M059J (cell line): ENCODE data around the gene CD68. TPM values are rescaled to one million over a fixed set of nuclear protein-coding genes. Genes with fewer than 3 reads are reported as not detected.
"Not testable (repeated sequence)": the region's sequence is repeated elsewhere in the genome, so short reads cannot be mapped to it uniquely, and the experiment has no call there.

Experiments
- DNase-seq: peaks from one replicate; pipeline ENCODE4 v3.0.0-alpha.2; 2012; ENCODE audit warnings: low read depth
- total RNA-seq: library from RNA; depleted of rRNA; stranded (reverse); fragments of >200 nt; shearing (Covaris generic); gene quantifications from 2 replicates; pipeline ENCODE4 v1.2.3, GENCODE V29; 2014; rRNA removed

Gene CD68
- total RNA-seq, 1 experiment from 2014 or later = 120 TPM

DNA sequence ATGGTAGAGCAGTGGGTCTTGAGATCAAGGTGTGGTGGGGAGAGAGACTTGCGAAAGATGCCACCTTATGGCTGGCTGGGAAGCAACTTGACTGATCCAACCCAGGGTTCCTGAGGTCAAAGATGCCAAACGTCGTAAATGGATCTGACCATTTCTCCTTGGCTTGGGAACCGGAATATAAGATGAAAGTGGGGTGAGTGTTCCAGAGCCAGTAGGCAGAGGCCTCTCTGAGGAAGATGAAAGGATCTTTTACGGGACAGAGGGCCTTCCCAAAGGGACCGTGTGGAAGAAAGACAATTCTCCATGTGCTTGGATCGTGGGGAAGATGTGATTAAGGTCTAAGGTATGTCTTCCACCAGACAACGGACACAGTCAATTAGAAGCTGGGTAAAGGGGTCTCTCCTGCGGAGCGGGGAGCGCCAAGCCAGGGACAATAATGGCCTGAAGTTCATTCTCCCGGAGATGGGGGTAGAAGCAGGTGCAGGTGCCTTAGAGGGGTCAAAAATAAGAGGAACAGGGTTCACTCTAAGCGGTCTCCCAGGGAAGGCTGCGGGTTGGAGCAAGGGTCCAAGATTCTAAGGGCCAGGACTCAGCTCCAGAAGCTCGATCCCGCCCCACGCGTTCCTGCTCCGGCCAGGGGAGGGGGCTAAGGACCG is 34.5 kb downstream of the CD68 start:
- peak; percentile 55 for DNase-seq

DNA sequence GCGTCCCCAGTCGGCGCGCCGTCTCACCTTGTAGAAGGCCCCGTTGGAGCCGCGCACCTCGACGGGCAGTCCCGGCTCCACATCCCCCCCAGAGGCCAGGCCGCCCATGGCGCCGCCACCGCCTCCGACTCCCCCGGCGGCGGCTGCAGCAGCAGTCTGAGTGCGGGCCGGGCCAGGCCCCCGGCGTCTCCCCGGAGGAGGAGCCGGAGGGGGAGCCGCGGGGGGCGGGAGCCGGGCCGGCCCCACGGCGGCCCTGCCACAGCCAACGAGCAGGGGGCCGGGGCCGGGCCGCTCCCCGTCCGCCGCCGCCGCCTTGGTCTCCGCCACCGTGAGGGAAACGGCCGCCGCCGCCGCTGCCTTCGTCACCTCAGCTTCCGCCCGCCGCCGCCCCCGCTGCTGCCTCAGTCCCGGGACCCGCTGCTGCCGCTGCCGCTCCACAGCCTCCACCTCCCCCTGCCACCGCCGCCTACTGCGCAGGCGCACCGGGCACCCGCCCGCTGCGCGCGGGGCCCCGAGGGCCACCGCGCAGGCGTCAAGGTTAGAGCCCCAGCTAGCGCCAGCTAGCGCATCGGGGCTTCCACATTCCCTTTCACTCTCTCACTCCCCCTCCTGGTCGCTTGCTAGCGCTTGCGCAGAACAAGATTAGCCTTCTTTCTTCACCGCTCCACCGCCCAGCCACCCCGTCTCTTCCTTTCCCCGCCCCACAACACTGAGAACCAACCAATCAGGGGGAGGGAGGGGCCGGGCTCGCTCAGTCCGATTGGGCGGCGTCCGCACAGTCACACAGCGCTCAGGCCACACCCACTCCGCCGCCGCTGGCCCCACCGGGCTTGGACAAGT is 35.2 kb downstream of the CD68 start, which contains the start of gene FXR2:
Gene FXR2 (minus strand): TSS at position 473 of the 840 bp plus-strand sequence. CDS start 365 bp downstream, at position 108.
- peak; percentile 99 for DNase-seq

GRCh38 chr17:7615265-7615747 is 35.9 kb downstream of the CD68 start:
- no peak for DNase-seq

- DNase-seq = no peak
Measured at GRCh38 chr17:7618608-7619007, 39.2 kb downstream of the CD68 start.

DNA sequence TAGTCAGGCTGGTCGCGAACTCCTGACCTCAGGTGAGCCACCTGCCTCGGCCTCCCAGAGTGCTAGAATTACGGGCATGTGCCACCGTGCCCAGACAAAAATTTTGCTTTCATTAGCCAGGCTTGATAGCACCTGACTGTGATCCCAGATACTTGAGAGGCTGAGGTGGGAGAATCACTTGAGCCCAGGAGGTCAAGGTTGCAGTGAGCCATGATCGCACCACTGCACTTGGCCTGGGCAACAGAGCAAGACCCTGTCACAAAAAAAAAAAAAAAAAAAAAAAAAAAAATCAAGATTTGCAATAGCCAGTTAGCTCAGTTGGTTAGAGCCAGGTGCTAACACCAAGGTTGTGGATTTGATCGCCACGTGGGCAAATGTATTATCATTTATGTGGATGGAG is 41.4 kb downstream of the CD68 start:
- no peak for DNase-seq

- DNase-seq = no peak
Measured at GRCh38 chr17:7623661-7624060, 44.2 kb downstream of the CD68 start.

- DNase-seq = not testable (repeated sequence)
Measured at GRCh38 chr17:7625749-7626148, 46.3 kb downstream of the CD68 start.

GRCh38 chr17:7626307-7626706 is 46.9 kb downstream of the CD68 start:
- no peak for DNase-seq

DNA sequence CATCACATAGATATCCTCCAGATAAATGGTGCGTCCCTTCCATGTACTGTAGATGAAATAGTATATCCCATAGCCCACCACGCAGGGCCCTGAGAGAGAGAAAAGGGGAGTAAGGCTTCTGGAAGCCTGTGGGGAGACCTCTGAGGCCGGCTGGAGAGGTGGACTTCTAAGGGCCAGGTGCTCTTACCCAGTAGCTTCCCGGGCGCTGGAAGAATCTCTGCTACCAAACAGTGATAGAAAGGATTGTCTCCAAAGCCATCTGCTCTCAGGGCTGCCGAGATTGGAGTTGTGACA is 47.5 kb downstream of the CD68 start:
- DNase-seq = no peak

GRCh38 chr17:7627250-7628121 is 48.0 kb downstream of the CD68 start, which contains the start of gene SAT2:
Gene SAT2, minus strand, starts transcription at chr17:7627821. Its CDS starts 186 bp downstream, at chr17:7627635.
- DNase-seq = peak; percentile 91

DNA sequence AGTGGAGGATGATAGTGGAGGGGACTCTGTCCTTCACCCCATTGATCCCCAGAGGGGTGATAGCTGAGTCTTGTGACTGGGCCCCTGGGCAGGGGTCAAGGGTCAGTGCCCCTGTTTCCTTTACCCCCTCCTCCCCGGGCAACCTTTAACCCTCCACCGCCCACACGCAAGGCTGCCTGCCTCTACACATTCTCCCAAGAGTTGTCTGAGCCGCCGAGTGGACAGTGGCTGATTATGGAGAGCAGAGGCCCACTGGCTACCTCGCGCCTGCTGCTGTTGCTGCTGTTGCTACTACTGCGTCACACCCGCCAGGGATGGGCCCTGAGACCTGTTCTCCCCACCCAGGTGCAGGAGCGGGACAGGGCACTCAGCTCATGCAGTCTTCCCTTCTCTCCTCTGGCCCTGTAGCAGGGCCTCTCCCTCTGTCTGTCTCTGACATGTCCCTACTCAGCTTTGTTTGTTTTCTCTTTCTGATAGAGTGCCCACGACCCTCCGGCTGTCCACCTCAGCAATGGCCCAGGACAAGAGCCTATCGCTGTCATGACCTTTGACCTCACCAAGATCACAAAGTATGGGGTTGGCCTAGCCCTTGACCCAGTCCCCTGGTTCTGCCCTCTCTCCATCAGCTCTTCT is 50.6 kb downstream of the CD68 start, which contains the start of gene SHBG:
Gene SHBG (plus strand): TSS at position 197 of the 633 bp plus-strand sequence. CDS start 38 bp downstream, at position 235.
- no peak for DNase-seq

Other genes with a start within 250 kb of the CD68 start
- gene ACAP1, start 243.1 kb upstream of the CD68 start, total RNA-seq = not detected in 2 replicates
- 3.5 and 7.1 TPM in 2 replicates for gene KCTD11, start 227.5 kb upstream of the CD68 start, total RNA-seq
- not detected in 2 replicates for gene TMEM95, start 224.5 kb upstream of the CD68 start, total RNA-seq
- gene TNK1, start 198.5 kb upstream of the CD68 start, total RNA-seq = 0.62 and 0.67 TPM in 2 replicates
- 17.0 and 29.2 TPM in 2 replicates for gene PLSCR3, start 185.1 kb upstream of the CD68 start, total RNA-seq
- gene TMEM256, start 175.5 kb upstream of the CD68 start, total RNA-seq = 122 and 146 TPM in 2 replicates
- 8.9 and 16.5 TPM in 2 replicates for gene NLGN2, start 171.8 kb upstream of the CD68 start, total RNA-seq
- not detected in 2 replicates for gene SPEM1, start 159.3 kb upstream of the CD68 start, total RNA-seq
- gene SPEM2, start 154.0 kb upstream of the CD68 start, total RNA-seq = not detected in 2 replicates
- not detected in 2 replicates for gene SPEM3, start 150.8 kb upstream of the CD68 start, total RNA-seq
- gene TMEM102, start 144.2 kb upstream of the CD68 start, total RNA-seq = 5.3 and 10.0 TPM in 2 replicates
- 3.7 and 5.0 TPM in 2 replicates for gene FGF11, start 140.1 kb upstream of the CD68 start, total RNA-seq
- 10.7 and 16.6 TPM in 2 replicates for gene CHRNB1, start 134.6 kb upstream of the CD68 start, total RNA-seq
- 13.9 and 26.7 TPM in 2 replicates for gene ZBTB4, start 100.0 kb upstream of the CD68 start, total RNA-seq
- not detected in 2 replicates for gene SLC35G6, start 98.2 kb upstream of the CD68 start, total RNA-seq
- gene POLR2A, start 95.3 kb upstream of the CD68 start, total RNA-seq = 15.2 and 26.1 TPM in 2 replicates
- gene TNFSF12, start 30.6 kb upstream of the CD68 start, total RNA-seq = 13.3 and 20.3 TPM in 2 replicates
- 3.2 and 4.2 TPM in 2 replicates for gene TNFSF13, start 20.9 kb upstream of the CD68 start, total RNA-seq
- 75.1 and 88.2 TPM in 2 replicates for gene SENP3, start 17.7 kb upstream of the CD68 start, total RNA-seq
- gene MPDU1, start 4.2 kb downstream of the CD68 start, total RNA-seq = 216 and 398 TPM in 2 replicates
- not detected in 2 replicates for gene SOX15, start 10.5 kb downstream of the CD68 start, total RNA-seq
- gene FXR2, start 35.3 kb downstream of the CD68 start, total RNA-seq = 28.3 and 51.7 TPM in 2 replicates
- gene SAT2, start 48.2 kb downstream of the CD68 start, total RNA-seq = 36.3 and 37.4 TPM in 2 replicates
- not detected in 2 replicates for gene SHBG, start 50.5 kb downstream of the CD68 start, total RNA-seq
- 0.10 TPM in 1 of 2 replicates, not detected in the other for gene ATP1B2, start 71.3 kb downstream of the CD68 start, total RNA-seq
- 73.1 and 79.1 TPM in 2 replicates for gene TP53, start 107.9 kb downstream of the CD68 start, total RNA-seq
- gene WRAP53, start 108.8 kb downstream of the CD68 start, total RNA-seq = 14.2 and 20.3 TPM in 2 replicates
- gene EFNB3, start 125.6 kb downstream of the CD68 start, total RNA-seq = 1.1 TPM in 2 replicates
- gene DNAH2, start 138.1 kb downstream of the CD68 start, total RNA-seq = 0.02 TPM in 1 of 2 replicates, not detected in the other